ENCODE results near the gene NLGN1. TPM values are rescaled to one million over a fixed set of nuclear protein-coding genes. Genes with fewer than 3 reads are reported as not detected.

The NLGN1 gene
- total RNA-seq, 2 experiments from 2014 or later = not detected

DNA sequence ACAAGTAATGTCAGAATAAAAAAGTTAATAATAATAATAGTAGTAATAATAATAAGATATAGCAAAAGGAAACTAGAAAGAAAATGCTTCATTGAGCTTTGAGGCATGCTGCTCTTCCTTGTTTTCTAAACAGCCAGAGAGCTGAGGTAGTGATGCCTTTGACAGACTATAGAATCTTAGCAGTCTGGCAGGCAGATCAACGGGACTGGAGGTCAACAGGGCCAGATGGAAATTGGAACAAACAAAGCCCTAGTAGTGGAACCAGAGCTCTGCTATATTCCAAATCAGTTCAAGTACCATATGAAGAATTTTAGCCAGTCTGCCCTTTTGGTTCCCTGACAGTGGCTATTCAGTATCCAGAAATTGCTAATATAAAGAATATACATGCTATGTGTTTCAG lies 278.6 kb downstream of the NLGN1 start:
- H3K4me3 Mint-ChIP-seq = no peak overlapping the region
- no peaks in the 10 kb centered on the region for H3K36me3 Mint-ChIP-seq
- H3K27ac Mint-ChIP-seq = no peak overlapping the region
- H3K9me3 Mint-ChIP-seq = no peaks in the 10 kb centered on the region
- no peaks in the 10 kb centered on the region for H3K27me3 Mint-ChIP-seq
- DNase-seq = no peak
- no peaks in the 10 kb centered on the region for H3K4me1 Mint-ChIP-seq

DNA sequence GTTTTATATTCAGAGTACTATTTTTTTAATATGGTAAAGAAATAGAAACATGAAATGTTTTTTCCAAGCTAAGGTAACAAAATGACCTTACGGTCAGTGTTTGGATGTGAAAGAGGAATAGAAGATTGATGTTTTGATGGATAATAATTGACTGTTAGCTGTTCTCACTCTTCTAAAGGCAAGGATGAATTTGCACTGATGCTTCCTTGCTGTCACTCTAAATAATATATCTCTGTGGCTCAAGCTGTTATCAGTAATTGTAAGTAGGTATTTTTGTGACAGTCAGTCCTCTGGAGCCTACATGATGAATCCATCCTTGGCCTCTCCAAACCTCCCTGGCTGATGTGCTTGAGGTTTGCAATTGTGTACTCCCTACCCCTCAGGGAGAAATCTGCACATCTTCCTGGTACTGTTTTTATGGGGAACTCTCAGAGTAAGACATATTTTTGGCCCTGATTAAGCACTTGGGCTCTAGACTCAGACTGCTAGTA lies 283.7 kb downstream of the NLGN1 start:
- H3K36me3 Mint-ChIP-seq = no peaks in the 10 kb centered on the region
- peaks cover 2% of the 10 kb centered on the region for H3K9me3 Mint-ChIP-seq

GRCh38 chr3:173685456-173685855 lies 287.9 kb downstream of the NLGN1 start:
- no peak for DNase-seq
- Mint-ChIP-seq H3K9me3 (peaks cover 2% of the 10 kb centered on the region), H3K4me1 (no peaks in the 10 kb centered on the region), H3K27ac (no peak overlapping the region), H3K4me3 (no peak overlapping the region), H3K36me3 (no peaks in the 10 kb centered on the region), H3K27me3 (no peaks in the 10 kb centered on the region)

More for the DNA sequence above, 283.7 kb downstream of the NLGN1 start:
- DNase-seq = no peak
- Mint-ChIP-seq H3K4me3 (no peak overlapping the region), H3K27ac (no peak overlapping the region), H3K27me3 (no peaks in the 10 kb centered on the region), H3K4me1 (no peaks in the 10 kb centered on the region)

- Mint-ChIP-seq H3K9me3 (peaks cover under 1% of the 10 kb centered on the region), H3K4me1 (no peaks in the 10 kb centered on the region), H3K36me3 (no peaks in the 10 kb centered on the region), H3K27ac (no peak overlapping the region), H3K27me3 (no peaks in the 10 kb centered on the region), H3K4me3 (no peak overlapping the region)
- DNase-seq = no peak
Measured at GRCh38 chr3:173688216-173688842, 290.8 kb downstream of the NLGN1 start.

DNA sequence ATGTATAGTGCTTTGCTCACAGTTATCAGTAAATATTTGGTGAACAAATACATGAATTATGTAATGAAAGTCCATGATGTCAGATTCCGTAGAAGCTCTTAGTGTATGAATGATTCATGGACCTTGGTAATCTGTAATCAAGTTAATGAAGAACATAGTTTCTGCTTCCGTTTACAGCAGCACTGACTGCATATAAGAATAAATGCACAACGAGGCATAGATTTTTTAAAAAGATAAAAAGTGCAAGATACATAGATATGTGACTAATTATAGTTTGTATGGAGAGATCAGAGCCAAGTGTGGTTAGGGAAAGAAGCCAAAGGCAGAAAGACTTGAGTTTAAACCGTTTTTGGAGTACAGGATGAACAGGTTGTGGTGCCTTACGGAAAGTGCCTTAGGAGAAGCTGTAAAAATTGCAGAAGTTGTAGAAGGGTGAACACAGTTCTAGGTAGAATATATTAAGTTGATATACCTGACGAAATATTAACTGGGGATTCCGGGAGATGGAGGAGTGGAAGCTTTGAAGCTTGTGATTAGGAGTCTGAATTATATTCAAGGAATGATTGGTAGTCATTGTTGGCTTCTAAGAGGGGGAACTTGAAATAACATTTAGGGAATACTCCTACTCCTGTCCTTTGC lies 293.1 kb downstream of the NLGN1 start:
- Mint-ChIP-seq H3K9me3 (no peaks in the 10 kb centered on the region), H3K27ac (no peak overlapping the region), H3K27me3 (no peaks in the 10 kb centered on the region), H3K4me1 (no peaks in the 10 kb centered on the region), H3K4me3 (no peak overlapping the region), H3K36me3 (no peaks in the 10 kb centered on the region)
- no peak for DNase-seq

- no peaks in the 10 kb centered on the region for H3K36me3 Mint-ChIP-seq
- no peak overlapping the region for H3K27ac Mint-ChIP-seq
- no peaks in the 10 kb centered on the region for H3K27me3 Mint-ChIP-seq
- no peak overlapping the region for H3K4me3 Mint-ChIP-seq
- no peak for DNase-seq
- peaks cover 6% of the 10 kb centered on the region for H3K9me3 Mint-ChIP-seq
- no peaks in the 10 kb centered on the region for H3K4me1 Mint-ChIP-seq
Measured at GRCh38 chr3:173699353-173699752, 301.8 kb downstream of the NLGN1 start.

GRCh38 chr3:173700336-173700735 lies 302.8 kb downstream of the NLGN1 start:
- Mint-ChIP-seq H3K27me3 (no peaks in the 10 kb centered on the region), H3K9me3 (peaks cover 6% of the 10 kb centered on the region), H3K36me3 (no peaks in the 10 kb centered on the region), H3K27ac (no peak overlapping the region), H3K4me1 (no peaks in the 10 kb centered on the region), H3K4me3 (no peak overlapping the region)
- no peak for DNase-seq

DNA sequence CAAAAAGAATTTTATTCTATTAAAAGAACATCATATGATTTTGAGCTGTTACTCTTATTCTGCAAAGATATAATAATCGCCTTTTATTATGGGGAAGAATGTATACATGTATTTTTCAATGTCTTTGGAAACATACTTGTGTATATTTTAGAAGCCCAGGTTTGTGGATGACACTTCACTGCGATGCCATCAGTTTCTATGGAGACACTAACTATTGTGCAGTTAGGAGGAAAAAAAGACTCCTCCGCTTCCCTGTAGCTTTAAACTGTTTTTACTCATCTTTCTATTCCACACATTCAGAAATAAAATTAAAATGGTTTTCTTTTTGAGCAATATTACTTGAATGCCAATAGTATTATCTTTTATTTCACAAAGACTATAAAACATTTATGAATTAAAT lies 305.0 kb downstream of the NLGN1 start:
- H3K4me3 Mint-ChIP-seq = no peak overlapping the region
- no peak overlapping the region for H3K27ac Mint-ChIP-seq
- H3K27me3 Mint-ChIP-seq = no peaks in the 10 kb centered on the region
- no peak for DNase-seq
- no peaks in the 10 kb centered on the region for H3K36me3 Mint-ChIP-seq
- H3K9me3 Mint-ChIP-seq = peaks cover 6% of the 10 kb centered on the region
- H3K4me1 Mint-ChIP-seq = no peaks in the 10 kb centered on the region

- H3K27me3 Mint-ChIP-seq = no peaks in the 10 kb centered on the region
- H3K4me1 Mint-ChIP-seq = no peaks in the 10 kb centered on the region
- DNase-seq = no peak
- no peaks in the 10 kb centered on the region for H3K36me3 Mint-ChIP-seq
- H3K4me3 Mint-ChIP-seq = no peak overlapping the region
- H3K9me3 Mint-ChIP-seq = peaks cover 6% of the 10 kb centered on the region
- H3K27ac Mint-ChIP-seq = no peak overlapping the region
Measured at GRCh38 chr3:173703771-173704170, 306.2 kb downstream of the NLGN1 start.

DNA sequence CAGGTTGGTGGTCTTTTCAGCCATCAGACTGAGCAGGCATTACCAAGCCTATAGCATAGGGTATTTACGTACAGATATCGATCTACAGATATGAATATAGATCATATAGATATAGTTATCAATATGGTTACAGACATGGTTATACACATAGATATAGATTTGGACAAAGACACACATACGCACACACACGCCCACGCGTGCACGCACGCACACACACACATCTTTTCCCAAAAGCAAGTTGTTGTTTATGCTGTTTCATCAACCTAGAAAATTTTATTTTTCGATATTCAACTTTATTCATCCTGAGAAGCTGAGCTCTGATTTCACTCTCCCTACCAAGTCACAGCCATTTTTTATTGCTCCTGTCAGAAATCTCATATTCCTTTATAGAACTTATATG lies 309.1 kb downstream of the NLGN1 start:
- H3K4me3 Mint-ChIP-seq = no peak overlapping the region
- H3K4me1 Mint-ChIP-seq = no peaks in the 10 kb centered on the region
- no peak for DNase-seq
- no peaks in the 10 kb centered on the region for H3K36me3 Mint-ChIP-seq
- peaks cover 1% of the 10 kb centered on the region for H3K9me3 Mint-ChIP-seq
- no peak overlapping the region for H3K27ac Mint-ChIP-seq
- H3K27me3 Mint-ChIP-seq = no peaks in the 10 kb centered on the region

- DNase-seq = no peak
- Mint-ChIP-seq H3K27ac (no peak overlapping the region), H3K9me3 (peaks cover 1% of the 10 kb centered on the region), H3K36me3 (no peaks in the 10 kb centered on the region), H3K27me3 (no peaks in the 10 kb centered on the region), H3K4me1 (no peaks in the 10 kb centered on the region), H3K4me3 (no peak overlapping the region)
Measured at GRCh38 chr3:173708191-173708590, 310.6 kb downstream of the NLGN1 start.

DNA sequence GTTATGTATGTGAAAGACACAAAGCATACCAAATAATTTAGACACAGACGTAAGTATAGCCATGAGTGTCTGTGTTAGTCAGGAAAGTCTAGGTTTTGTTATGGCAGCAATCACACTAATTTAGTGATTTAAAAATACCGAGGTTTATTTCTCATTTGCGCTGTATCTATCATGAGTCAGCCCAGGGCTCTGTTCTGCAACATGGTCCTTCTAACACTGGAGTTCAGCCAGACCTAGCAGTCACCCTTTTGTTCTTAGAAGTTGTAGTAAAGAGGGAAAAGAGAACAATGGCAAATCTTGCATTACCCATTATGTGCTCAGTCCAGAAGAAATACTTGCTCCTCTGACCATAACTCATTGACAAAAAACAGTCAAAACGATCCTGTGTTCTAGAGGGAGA lies 311.5 kb downstream of the NLGN1 start:
- Mint-ChIP-seq H3K4me3 (no peak overlapping the region), H3K4me1 (no peaks in the 10 kb centered on the region), H3K27me3 (no peaks in the 10 kb centered on the region), H3K9me3 (peaks cover 1% of the 10 kb centered on the region), H3K27ac (no peak overlapping the region), H3K36me3 (no peaks in the 10 kb centered on the region)
- no peak for DNase-seq

DNA sequence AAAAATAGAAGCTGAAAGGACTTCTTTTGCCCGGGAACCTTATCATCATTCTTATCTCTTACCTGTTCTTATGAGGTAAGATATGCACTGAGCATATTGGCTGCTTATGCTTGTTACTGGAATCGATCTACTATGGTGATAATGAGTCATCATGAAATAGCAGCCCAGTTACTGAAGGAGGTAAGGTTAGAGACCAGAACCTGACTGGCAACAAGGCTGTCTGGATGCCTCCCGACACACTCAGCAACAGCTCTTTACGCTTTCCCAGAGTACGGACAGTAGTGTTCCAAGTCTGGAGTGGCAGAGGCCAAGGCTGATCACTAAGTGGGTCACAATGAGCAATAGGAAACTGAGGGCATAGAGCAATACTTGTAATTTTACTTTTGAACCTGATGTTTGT lies 314.1 kb downstream of the NLGN1 start:
- Mint-ChIP-seq H3K27me3 (no peaks in the 10 kb centered on the region), H3K27ac (no peak overlapping the region), H3K9me3 (peaks cover 1% of the 10 kb centered on the region), H3K4me3 (no peak overlapping the region), H3K4me1 (no peaks in the 10 kb centered on the region), H3K36me3 (no peaks in the 10 kb centered on the region)
- no peak for DNase-seq

DNA sequence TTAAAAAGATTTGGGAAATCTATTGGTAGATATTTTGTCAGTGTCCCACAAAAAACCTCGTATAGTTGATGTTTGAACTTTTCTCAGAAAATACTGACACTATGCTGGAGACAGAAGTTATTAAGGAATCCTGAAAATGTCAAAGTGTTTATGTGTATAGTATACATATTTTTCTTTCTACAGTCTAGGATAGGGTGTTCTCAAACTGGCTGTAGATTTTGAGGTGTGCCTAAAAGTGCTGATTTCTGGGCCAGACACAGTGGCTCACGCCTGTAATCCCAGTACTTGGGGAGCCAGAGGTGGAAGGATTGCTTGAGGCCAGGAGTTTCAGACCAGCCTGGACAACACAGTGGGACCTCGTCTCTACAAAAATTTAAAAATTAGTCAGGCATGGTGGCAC lies 322.0 kb downstream of the NLGN1 start:
- Mint-ChIP-seq H3K9me3 (no peaks in the 10 kb centered on the region), H3K27ac (no peak overlapping the region), H3K27me3 (no peaks in the 10 kb centered on the region), H3K4me3 (no peak overlapping the region), H3K36me3 (no peaks in the 10 kb centered on the region), H3K4me1 (no peaks in the 10 kb centered on the region)
- DNase-seq = no peak

DNA sequence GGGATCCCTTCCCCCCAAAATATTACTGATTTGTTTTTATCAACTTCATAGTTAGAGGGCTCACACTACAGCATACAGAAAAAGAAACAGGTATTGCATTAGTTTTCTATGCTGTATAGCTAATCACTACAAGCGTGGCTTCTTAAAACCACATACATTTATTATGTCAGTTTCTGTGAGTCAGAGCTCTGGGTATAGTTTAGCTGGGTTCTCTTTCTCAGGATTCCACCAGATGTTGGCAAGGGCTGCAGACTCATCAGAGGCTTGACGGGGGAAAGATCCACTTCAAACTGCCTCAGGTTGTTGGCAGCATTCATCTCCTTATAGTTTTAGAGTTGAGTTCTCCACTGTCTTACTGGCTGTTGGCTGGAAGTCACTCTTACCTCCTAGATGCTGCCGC lies 328.0 kb downstream of the NLGN1 start:
- H3K9me3 Mint-ChIP-seq = no peaks in the 10 kb centered on the region
- no peaks in the 10 kb centered on the region for H3K27me3 Mint-ChIP-seq
- no peak for DNase-seq
- no peaks in the 10 kb centered on the region for H3K4me1 Mint-ChIP-seq
- no peak overlapping the region for H3K27ac Mint-ChIP-seq
- H3K4me3 Mint-ChIP-seq = no peak overlapping the region
- H3K36me3 Mint-ChIP-seq = no peaks in the 10 kb centered on the region

DNA sequence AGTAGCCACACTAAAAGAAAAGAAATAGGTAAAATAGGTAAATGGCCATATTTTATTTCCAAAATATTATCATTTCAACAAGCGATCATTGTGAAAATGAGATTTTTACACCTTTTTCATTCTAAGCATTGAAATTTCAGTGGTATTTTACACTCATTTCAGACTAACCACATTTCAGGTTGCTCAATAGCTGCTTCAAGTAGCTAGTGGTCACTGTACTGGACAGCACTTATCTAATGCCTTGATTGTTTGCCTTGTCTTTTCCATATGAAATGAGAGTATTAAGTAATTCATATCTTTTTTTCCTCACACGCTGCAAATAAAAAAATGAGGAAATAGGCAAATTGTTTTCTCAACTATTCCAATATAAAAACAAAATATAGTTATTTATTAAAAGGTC lies 332.8 kb downstream of the NLGN1 start:
- H3K27me3 Mint-ChIP-seq = no peaks in the 10 kb centered on the region
- no peaks in the 10 kb centered on the region for H3K4me1 Mint-ChIP-seq
- H3K27ac Mint-ChIP-seq = no peak overlapping the region
- no peak overlapping the region for H3K4me3 Mint-ChIP-seq
- DNase-seq = no peak
- no peaks in the 10 kb centered on the region for H3K9me3 Mint-ChIP-seq
- H3K36me3 Mint-ChIP-seq = no peaks in the 10 kb centered on the region
